ENCODE data around the gene PLCB1. TPM values are rescaled to one million over a fixed set of nuclear protein-coding genes. Genes with fewer than 3 reads are reported as not detected.

Gene PLCB1
- total and polyA plus RNA-seq, 4 donors: 1.6 to 43.8 (median 6.1) TPM

GRCh38 chr20:8510808-8511207, 378.7 kb downstream of the PLCB1 start:
- TF ChIP-seq CTCF (IDR thresholded peaks at IDR 0.05; ENCODE audit: control extremely low read depth, extremely low read depth): no peak
- no peak overlapping the region for H3K27ac ChIP-seq (ENCODE audit: low read depth in 1 of 2, low read length in 1 of 2)
- H3K4me3 ChIP-seq: no peak overlapping the region
- no peaks in the 10 kb centered on the region for H3K36me3 ChIP-seq (ENCODE audit: control insufficient read depth in 4 of 4, insufficient read depth in 4 of 4, low read length in 4 of 4)
- ATAC-seq (ENCODE audit: insufficient read depth, low FRiP score) (no peak), DNase-seq (no peak)
- no peaks in the 10 kb centered on the region for H3K27me3 ChIP-seq (ENCODE audit: control insufficient read depth in 3 of 3, insufficient read depth in 3 of 3, low read length in 2 of 3)
- peaks cover 0 to 3% (median 0%) of the 10 kb centered on the region in 5 donors for H3K4me1 ChIP-seq (ENCODE audit: control insufficient read depth in 5 of 5, insufficient read depth in 5 of 5, low read length in 5 of 5)
- H3K9ac ChIP-seq (ENCODE audit: insufficient read depth in 1 of 2, low read length in 2 of 2): no peak overlapping the region
- H3K9me3 ChIP-seq (ENCODE audit: control insufficient read depth in 4 of 4, insufficient read depth in 3 of 4, low read length in 3 of 4): no peaks in the 10 kb centered on the region

DNA sequence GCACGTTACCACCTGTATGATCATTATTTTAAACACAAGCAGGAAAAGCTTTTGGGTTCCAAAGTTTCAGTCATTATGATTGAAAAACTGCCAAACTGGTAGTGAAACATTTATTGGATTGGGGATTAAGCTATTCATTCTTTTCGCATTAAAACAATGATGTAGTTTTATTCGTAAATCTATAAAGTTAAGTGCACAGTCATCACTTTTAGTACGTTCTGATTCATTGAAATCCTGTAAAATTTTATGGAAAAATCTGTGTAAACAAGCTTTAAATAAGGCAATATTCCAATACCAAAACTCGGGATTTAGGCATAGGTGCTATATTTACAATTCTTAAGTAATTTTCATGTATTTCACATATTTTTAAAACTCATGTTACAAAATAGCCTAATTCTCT, 379.9 kb downstream of the PLCB1 start:
- Histone ChIP-seq H3K36me3 (ENCODE audit: control insufficient read depth in 4 of 4, insufficient read depth in 4 of 4, low read length in 4 of 4) (no peaks in the 10 kb centered on the region), H3K27me3 (ENCODE audit: control insufficient read depth in 3 of 3, insufficient read depth in 3 of 3, low read length in 2 of 3) (no peaks in the 10 kb centered on the region), H3K9me3 (ENCODE audit: control insufficient read depth in 4 of 4, insufficient read depth in 3 of 4, low read length in 3 of 4) (no peaks in the 10 kb centered on the region), H3K27ac (ENCODE audit: low read depth in 1 of 2, low read length in 1 of 2) (no peak overlapping the region), H3K4me3 (no peak overlapping the region), H3K9ac (ENCODE audit: insufficient read depth in 1 of 2, low read length in 2 of 2) (no peak overlapping the region), H3K4me1 (ENCODE audit: control insufficient read depth in 5 of 5, insufficient read depth in 5 of 5, low read length in 5 of 5) (peaks cover 0 to 3% (median 0%) of the 10 kb centered on the region in 5 donors)
- WGBS, 2 donors: 92 to 94% methylated on average over 5 of the region's 5 CpGs
- no peak for ATAC-seq (ENCODE audit: insufficient read depth, low FRiP score)
- DNase-seq: no peak
- TF ChIP-seq CTCF (IDR thresholded peaks at IDR 0.05; ENCODE audit: control extremely low read depth, extremely low read depth): no peak

GRCh38 chr20:8515810-8516435, 383.9 kb downstream of the PLCB1 start:
- no peak overlapping the region for H3K27ac ChIP-seq (ENCODE audit: low read depth in 1 of 2, low read length in 1 of 2)
- no peak for DNase-seq
- H3K9ac ChIP-seq (ENCODE audit: insufficient read depth in 1 of 2, low read length in 2 of 2): no peak overlapping the region
- TF ChIP-seq CTCF (IDR thresholded peaks at IDR 0.05; ENCODE audit: control extremely low read depth, extremely low read depth): no peak
- no peaks in the 10 kb centered on the region for H3K9me3 ChIP-seq (ENCODE audit: control insufficient read depth in 4 of 4, insufficient read depth in 3 of 4, low read length in 3 of 4)
- no peaks in the 10 kb centered on the region for H3K36me3 ChIP-seq (ENCODE audit: control insufficient read depth in 4 of 4, insufficient read depth in 4 of 4, low read length in 4 of 4)
- H3K27me3 ChIP-seq (ENCODE audit: control insufficient read depth in 3 of 3, insufficient read depth in 3 of 3, low read length in 2 of 3): no peaks in the 10 kb centered on the region
- ATAC-seq (ENCODE audit: insufficient read depth, low FRiP score): no peak
- H3K4me3 ChIP-seq: no peak overlapping the region
- no peaks in the 10 kb centered on the region for H3K4me1 ChIP-seq (ENCODE audit: control insufficient read depth in 5 of 5, insufficient read depth in 5 of 5, low read length in 5 of 5)
- WGBS, 2 donors: 89 to 94% methylated on average over 4 of the region's 4 CpGs

DNA sequence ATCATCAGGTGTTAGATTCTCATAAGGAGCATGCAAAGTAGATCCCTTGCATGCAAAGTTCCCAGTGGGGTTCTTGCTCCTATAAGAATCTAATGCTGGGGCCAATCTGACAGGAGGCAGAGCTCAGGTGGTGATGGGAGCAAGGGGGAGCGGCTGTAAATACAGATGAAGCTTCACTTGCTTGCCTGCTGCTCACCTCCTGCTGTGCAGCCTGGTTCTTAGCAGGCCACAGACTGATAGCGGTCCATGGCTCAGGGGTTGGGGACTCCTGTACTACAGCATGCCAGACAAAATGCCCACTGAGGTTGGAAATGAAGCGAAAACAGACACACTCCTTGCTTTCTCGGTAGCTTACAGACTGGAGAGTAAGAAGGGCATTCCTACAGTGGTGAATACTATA, 386.8 kb downstream of the PLCB1 start:
- ATAC-seq (ENCODE audit: insufficient read depth, low FRiP score): no peak
- TF ChIP-seq CTCF (IDR thresholded peaks at IDR 0.05; ENCODE audit: control extremely low read depth, extremely low read depth): no peak
- no peak for DNase-seq
- H3K9ac ChIP-seq (ENCODE audit: insufficient read depth in 1 of 2, low read length in 2 of 2): no peak overlapping the region
- H3K36me3 ChIP-seq (ENCODE audit: control insufficient read depth in 4 of 4, insufficient read depth in 4 of 4, low read length in 4 of 4): no peaks in the 10 kb centered on the region
- H3K27ac ChIP-seq (ENCODE audit: low read depth in 1 of 2, low read length in 1 of 2): no peak overlapping the region
- H3K27me3 ChIP-seq (ENCODE audit: control insufficient read depth in 3 of 3, insufficient read depth in 3 of 3, low read length in 2 of 3): no peaks in the 10 kb centered on the region
- no peaks in the 10 kb centered on the region for H3K4me1 ChIP-seq (ENCODE audit: control insufficient read depth in 5 of 5, insufficient read depth in 5 of 5, low read length in 5 of 5)
- WGBS, 2 donors: 79 to 86% methylated on average over 4 of the region's 4 CpGs
- no peaks in the 10 kb centered on the region for H3K9me3 ChIP-seq (ENCODE audit: control insufficient read depth in 4 of 4, insufficient read depth in 3 of 4, low read length in 3 of 4)
- no peak overlapping the region for H3K4me3 ChIP-seq
